SIG-M5 treated with dmso at 0.1 percent for 504 hours (cell line): ENCODE results near the gene TEX51.

Experiments used
- DNase-seq: peaks from one replicate; lab custom pipeline; 2025; ENCODE audit not compliant: unreplicated experiment; lab: John Stamatoyannopoulos, UW

Gene TEX51

DNA sequence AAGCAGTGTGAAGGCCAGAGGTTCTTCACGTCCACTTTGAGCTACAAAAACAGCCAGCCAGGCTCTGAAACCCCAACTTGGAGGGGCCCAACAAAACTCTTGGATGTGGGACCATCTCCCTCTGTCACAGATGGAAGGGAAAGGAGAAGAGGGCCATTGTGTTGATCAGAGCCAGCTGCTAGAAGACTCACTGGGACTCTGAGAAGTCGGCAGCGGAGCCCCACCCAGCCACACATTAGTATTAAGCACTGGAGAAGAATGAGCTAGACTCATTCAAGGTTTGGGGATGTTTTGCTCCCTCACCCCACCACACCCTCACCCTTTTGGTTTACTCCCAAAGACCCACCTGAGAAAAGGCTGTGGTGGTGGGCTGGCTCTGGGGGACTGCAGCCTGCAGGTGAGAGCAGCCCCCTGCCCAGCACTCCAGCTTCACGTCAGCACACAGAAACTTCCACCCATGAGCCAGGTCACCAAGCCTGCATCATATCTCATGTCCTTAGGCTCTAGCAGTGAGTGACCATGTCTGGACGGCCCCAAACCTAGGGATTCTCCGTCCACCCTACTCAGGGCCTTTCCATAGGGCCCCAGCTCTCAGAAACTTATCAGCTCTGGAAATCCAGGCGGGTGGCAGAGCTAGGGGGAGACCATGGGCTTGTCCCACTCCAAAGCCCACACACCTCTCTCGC, 12.6 kb downstream of the TEX51 start:
- no peak for DNase-seq

DNA sequence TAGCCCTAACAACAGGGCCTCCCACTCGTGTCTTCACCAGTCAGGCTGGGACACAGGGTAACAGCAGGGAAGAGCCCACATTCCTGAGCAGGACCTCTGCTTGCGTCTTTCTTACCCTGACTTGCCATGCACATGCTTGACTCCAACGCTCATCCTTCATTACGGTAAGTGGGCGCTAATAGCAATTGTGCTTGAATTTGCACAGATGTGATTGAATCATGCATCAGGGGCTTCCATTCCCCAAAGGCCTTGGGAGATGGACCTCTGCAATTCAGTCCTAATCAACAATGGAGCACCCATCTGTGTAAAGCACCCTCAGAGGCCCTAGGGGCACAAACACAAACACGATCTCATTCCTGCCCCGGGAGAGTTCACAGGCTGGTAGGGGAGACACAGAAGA, 13.5 kb downstream of the TEX51 start:
- no peak for DNase-seq

GRCh38 chr2:126913329-126913728, 14.6 kb downstream of the TEX51 start:
- DNase-seq: no peak

DNA sequence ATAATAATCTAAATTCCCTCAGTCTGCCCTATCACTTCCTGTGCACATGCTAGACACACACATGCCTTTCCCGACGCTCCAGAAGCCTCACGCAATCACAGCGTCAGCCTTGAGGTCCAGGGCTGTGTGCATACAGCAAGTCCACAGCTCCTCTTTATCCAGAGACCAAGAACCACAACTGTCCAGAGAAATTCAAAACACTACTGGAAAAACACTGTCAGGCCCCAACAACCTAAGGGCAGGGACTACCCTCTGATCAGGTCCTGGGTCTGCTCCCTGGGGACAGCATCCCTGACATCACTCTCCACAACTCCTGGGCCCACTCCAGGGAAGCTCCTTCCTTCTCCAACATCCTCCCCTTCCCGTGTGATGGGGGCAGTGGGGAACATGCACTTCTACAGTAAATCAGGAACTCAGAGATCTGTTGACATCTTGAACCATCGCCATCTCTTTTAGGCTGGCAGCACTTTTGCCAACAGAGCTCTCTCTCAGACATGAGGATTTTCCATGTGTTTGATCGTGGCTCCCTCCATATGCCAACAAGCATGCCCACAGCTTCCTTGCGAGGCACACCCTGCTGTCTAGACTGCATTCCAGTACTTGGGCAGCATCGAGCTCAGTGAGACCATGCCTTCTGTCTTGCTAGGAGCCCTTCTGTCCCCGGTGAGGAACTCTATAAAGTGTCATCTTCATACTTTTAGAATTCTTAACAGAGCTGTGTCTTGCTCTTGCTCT, 15.4 kb downstream of the TEX51 start:
- no peak for DNase-seq

DNA sequence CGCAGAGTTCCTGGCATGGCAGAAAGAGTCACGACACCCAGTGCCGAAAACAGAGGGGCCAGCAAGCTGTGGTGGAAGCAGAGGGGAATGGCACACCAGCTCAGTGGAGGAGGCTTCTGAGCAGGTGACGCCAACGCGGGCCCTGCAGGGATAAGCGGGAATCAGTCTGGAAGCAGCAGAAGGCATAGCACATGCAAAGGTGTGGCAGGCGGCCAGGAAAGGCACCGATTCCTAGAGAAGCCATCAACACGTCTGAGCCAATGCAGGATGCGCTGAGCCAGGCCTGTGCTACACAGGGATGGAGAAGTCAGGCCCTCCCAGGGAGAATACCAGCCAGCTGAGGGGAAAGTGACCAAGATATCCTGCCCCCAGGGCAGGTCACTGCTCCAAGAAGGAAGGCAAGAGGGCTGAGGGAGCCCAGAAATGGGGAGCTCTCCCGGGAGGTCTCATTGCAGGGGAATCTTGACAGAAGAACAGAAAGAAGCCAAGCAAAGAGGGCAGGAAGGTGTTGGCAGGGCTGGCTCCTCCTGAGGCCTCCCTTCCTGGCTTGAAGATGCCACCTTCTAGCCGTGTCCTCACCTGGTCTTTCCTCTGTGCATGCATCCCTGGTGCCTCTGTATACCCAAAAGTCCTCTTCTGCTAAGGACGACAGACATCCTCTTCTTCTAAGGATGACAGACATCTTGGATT, 16.3 kb downstream of the TEX51 start:
- no peak for DNase-seq

DNA sequence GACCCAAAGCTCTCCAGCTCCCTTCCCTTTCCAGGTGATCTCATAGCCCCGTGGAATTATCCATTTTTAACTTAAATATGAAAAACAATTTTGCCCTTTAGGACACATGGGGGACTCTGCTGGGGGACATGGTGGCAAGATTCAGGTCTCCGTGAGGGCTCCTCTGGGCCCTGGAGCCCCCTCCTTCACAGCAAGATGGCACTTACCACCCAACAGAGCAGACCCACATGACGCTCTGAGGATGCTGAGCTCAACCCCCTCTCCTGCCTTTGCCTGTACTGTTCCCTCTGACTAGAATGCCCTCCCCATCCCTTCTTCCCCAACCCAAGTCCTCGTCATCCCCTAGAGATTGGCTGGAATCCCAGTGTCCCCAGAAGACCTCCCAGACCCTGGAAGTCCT, 17.2 kb downstream of the TEX51 start:
- no peak for DNase-seq

GRCh38 chr2:126916744-126917143, 18.1 kb downstream of the TEX51 start:
- DNase-seq: no peak

DNA sequence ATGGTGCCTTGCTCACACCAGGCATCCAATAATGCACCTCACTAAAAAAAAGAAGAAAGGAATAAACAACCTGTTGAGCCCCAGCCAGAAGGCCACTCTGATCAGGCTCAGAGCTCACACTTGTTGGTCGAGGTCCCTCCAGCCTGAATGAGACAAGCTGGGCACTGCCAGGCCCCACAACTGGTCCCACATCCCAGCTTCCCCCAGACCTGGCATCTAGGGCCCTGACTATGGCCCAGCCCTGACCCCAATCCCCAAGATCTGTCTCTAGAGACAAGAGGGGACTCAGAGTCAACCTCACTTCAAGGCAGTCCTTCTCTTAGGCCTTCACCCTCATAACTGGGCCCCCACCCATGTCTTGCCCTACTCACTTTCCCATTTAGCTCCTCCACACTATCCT, 22.4 kb downstream of the TEX51 start:
- DNase-seq: no peak

DNA sequence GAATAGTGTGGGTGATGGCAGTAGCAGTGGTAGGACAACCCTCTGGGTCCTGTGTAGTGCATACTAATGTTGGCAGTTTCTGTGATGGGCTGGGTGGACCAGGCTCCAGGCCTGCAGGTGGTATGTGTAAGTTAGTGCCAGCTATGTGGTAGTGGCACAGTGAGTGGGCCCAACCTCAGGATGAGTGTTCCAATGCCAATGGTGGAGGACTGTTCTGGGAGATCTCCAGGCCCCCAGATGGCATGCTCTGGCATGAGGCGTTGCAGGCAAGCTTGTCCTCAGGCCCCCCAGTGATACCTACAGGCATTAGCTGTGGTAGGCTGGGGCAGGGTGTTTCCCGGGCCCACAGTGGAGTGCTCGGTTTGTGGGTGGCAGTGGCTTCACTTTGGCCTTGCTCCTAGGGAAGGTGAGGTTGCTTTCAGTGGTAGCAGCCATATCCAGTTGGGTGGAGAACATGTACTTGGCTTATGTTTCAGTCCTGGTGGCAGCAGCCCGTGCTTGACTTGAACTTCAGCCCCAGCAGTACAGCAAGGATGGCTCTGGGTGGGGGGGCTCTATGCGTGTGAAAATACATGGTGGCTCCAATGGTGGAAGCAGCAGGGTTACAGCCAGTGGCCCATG, 32.4 kb downstream of the TEX51 start:
- DNase-seq: no peak

DNA sequence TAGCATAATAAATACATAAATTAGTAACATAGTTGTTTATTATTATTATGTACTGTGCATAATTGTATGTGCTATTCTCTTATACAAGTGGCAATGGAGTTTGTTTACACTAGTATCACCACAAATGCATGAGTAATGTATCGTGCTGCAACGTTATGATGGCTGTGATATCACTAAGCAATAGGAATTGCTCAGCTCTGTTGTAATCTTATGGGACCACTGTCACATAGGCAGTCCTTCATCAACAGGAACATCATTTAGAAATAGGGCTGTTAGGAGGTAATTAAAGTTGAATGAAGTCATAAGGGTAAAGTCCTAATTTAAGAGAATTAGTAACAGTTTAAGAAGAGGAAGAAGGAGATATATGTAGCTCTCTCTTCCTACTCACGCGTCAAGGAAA, 33.8 kb downstream of the TEX51 start:
- DNase-seq: no peak

GRCh38 chr2:126932966-126933710, 34.4 kb downstream of the TEX51 start:
- no peak for DNase-seq

DNA sequence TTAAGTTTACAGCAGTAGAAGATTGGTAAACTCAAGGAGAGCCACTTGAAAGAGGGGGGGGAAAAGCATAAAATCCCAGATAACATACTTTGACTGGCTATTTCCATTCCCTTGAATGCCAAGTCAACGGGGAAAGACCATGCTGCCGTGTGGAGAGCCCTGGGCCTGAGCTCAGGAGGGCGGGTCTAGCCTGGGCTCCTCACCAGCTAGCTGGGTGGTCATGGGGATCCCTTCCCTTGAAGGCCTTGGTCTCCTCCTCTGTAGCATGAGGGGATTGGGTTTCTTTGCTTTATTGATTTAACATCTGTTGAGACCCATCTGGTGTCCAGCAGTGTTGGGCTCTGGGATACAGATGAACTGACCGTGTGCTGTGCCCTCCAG, 35.0 kb downstream of the TEX51 start:
- no peak for DNase-seq

DNA sequence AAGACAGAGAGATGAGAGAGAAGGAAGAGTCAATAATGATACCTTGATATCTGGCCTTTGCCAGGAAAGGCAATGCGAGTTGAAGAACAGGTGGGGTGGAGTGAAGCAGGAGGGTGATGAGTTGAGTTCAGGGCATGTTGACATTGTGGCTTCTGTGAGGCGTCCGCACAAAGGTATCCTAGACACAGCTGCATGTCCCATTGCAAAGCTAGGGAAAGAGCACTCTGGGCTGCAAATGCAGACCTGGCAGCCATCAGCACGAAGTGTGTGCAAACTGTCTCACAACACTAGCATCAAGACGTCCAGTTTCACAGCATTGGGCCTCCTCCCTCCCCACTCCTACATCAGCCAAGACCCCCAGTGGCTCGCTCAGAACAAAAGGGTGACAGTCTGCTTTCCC, 36.1 kb downstream of the TEX51 start:
- DNase-seq: no peak

- no peak for DNase-seq
Observed at GRCh38 chr2:126935774-126936173, 37.1 kb downstream of the TEX51 start.

DNA sequence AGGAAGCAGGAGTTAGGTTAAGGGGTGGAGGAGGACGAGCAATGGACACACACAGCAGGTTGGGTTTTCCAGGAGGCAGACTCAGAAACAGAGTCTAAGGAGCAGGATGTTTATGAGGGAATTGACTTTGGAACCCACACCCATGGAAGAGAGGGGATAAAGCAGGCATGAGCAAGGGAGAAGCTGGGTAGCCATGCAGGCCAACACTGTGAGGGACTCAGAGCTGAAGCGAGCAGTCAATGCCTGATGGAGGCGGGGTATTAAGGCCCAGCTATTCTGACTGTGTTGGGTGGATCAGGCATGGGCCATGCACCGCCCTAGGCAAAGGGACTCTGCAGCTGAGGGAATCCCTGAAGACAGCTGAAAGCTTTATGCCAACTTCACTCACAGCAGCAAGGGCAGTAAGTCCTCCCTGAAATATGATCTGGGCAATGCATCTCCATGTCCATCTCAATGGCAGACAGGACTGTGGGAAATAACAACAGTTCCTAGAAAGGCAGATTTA, 37.6 kb downstream of the TEX51 start:
- DNase-seq: no peak

- DNase-seq: no peak
Observed at GRCh38 chr2:126940331-126940730, 41.6 kb downstream of the TEX51 start.

DNA sequence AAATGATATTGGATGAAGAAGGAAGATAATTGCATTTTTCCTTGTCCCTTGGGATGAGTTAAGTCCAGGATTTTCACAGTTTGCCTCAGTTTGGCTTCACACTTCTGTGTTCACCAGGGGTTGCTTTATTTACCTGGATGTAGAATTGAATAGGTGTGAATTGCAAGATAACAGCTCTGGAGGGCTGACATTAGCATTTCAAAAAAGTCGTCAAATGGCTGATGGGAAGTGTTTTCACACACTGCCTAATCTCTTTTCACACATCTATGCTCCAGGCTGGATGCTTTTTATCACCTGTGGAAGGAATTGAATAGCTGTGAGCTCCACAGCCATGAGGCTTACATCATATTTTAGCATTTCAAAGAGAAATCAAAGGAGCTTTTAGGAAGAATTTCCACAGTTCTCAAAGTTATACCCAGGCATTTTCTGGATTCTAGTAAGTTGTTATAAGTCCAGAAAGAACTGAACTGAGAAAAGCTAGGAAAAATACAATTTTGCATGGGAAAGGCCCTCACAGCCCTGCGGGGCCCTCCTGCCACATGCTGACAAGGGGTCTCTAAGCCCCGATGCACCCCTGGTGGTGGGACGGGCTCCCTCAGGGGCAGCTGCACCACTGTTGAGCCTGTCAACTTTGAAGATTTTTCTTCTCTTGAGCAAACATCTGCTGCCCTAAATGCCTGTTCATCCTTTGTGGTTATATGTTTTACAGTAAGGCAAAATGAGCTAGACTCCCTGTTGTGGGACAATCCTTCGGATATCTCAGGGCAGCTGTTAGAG, 43.9 kb downstream of the TEX51 start:
- no peak for DNase-seq

- no peak for DNase-seq
Observed at GRCh38 chr2:126943612-126944348, 45.1 kb downstream of the TEX51 start.

DNA sequence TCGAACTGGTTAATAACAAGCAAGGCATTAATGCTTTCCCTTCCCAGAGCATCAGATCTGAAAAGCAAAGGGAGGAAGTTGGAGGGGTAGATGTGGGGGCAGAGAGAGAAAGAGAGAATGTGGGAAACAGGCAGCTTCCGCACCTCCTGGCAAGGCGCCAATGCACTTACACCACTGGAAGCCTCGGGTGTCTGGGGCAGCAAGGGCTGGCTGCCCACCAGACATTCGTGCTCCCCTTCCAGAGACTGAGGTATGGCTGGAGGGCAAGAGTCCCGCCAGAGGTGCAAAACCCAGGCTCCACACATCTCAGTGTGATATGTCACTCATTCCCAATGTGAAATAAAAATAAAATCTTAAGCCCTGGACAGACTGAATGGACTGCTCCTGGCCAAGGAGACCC, 46.4 kb downstream of the TEX51 start:
- no peak for DNase-seq
